ENCODE results near the gene RSPO1.

The RSPO1 gene

GRCh38 chr1:37656026-37656425 lies 21.3 kb upstream of the RSPO1 start:
- DNase-seq: no peak

- DNase-seq: no peak
Observed at GRCh38 chr1:37655274-37655673, 20.6 kb upstream of the RSPO1 start.

- DNase-seq: no peak
Observed at GRCh38 chr1:37653906-37654305, 19.2 kb upstream of the RSPO1 start.

DNA sequence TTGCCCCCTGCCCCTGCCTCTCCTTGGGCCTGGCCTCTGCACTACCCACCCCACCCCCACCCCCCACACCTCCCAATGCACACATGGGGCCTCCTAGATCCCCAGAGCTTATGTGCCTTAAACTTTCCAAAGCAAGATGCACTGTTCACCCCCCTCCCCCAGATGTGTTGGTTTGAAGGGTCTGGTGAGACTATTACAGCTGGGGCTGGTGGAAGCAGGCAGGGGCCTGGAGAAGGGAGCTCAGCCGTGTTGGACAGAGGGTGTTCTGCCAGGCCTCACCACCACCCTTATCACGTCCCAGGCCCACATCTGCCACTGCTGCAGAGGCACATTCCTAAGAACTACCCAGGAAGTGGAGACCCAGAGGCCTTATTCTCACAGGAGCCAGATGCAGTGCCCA lies 18.3 kb upstream of the RSPO1 start:
- DNase-seq: no peak

GRCh38 chr1:37651803-37652202 lies 17.1 kb upstream of the RSPO1 start:
- no peak for DNase-seq

DNA sequence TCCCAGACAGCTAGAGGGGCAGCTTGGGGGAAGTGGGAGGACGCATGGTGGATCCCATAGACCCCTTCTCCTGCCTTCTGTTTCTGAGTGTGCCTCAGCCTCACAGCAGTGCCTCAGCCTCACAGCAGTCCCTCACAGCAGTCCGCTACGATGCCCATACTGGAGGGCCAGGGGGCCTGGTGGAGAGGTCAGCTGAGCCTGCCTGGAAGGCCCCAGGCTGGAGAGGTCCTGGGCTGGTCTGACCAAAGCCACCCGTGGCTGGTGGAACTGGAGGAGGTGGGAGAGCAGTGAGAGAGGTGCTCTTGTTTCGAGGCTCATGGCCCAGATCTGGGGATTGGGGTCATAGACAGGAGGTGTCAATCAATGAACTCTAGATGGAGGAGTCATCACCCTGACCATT lies 16.0 kb upstream of the RSPO1 start:
- no peak for DNase-seq

DNA sequence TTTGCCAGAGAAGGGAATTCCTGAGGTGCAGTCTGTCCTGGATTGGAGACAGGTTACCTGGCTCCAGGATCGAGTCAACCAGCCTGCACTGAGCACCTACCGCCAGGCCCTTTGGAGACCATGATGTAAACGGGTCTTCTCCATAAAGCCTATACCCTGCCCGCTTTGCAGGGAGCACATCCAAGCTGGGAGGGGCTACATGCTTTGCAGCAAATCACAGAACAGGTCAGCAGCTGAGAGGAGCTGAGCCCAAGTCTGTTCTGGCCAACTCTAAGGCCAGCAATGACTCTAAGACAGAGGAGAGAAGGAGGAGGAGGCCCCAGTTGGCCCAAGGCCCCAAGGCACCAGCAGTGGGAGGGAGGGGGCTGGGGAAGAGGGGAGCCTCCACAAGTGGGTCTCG lies 15.5 kb upstream of the RSPO1 start:
- no peak for DNase-seq

DNA sequence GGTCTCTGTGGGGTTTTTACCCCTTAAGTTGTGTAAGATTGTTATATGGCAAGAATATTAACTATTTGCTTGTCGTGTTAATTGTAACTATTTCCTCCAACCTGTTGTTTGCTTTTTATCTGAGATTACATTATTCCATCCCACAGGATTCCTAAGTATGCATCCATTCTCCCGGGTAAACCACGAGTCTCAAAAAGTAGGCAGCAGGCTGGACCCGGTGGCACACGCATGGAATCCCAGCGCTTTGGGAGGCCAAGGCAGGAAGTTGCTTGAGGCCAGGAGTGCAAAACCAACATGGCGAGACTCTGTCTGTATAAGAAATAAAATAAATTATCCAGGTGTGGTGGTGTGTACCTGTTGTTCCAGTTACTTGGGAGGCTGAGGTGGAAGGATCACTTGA lies 12.6 kb upstream of the RSPO1 start:
- no peak for DNase-seq

DNA sequence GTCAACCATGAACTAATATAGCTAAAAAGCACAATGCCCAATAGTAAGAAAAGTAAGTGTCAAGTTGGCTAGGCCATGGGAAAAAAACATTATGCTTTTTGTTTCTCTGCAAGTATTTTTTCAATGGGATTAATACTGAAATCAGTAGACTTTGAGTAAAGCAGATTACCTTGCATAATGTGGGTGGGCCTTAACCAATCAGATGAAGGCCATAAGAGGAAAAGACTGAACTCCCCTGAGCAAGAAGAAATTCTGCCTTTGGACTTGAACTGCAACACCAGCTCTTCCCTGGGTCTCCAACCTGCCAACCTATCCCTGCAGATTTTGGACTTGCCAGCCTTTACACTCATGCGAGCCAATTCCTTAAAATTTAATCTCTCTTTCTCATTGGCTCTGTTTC lies 6.4 kb upstream of the RSPO1 start:
- DNase-seq: no peak

- no peak for DNase-seq
Observed at GRCh38 chr1:37636435-37636834, 1.7 kb upstream of the RSPO1 start.

GRCh38 chr1:37634992-37635902 lies 555 bp upstream of the RSPO1 start:
- no peak for DNase-seq

DNA sequence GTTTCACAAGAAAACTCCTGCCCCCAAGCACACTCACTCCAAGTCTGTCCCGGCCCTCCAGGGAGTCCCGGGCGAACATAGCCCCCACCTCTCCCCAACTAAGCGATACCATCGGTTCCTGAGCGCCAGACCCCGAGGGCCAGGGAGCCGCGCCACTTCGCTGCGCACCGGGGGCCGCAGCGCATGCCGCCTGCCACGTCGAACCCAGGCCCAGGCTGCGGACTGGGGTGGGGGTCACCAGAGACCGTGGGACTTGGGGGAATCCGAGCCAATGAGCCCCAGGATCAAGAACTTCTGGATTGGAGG lies 801 bp downstream of the RSPO1 start:
- DNase-seq: no peak

GRCh38 chr1:37633040-37633937 lies 1.4 kb downstream of the RSPO1 start:
- DNase-seq: no peak

GRCh38 chr1:37631036-37631435 lies 3.7 kb downstream of the RSPO1 start:
- no peak for DNase-seq

GRCh38 chr1:37630426-37631028 lies 4.2 kb downstream of the RSPO1 start:
- no peak for DNase-seq

- DNase-seq: no peak
Observed at GRCh38 chr1:37629726-37630425, 4.8 kb downstream of the RSPO1 start.

DNA sequence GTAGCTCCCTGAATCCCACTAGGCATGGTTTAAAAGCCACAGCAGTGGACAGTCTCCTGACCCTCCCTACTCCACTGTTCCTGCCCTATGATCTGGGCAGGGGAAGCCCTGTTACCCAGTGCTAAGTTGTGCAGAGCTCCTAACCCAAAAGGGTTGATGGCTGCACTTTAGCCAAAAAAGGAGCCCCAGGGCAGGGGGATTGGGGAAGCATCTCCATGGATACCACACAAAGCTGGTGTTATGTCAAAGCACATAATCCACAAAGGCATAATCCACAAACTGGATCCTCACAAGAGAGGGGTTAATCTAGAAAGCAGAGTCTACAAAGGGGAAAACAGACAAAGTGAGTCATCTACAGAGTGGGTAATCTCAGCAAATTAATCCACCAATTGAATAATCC lies 5.7 kb downstream of the RSPO1 start:
- no peak for DNase-seq

DNA sequence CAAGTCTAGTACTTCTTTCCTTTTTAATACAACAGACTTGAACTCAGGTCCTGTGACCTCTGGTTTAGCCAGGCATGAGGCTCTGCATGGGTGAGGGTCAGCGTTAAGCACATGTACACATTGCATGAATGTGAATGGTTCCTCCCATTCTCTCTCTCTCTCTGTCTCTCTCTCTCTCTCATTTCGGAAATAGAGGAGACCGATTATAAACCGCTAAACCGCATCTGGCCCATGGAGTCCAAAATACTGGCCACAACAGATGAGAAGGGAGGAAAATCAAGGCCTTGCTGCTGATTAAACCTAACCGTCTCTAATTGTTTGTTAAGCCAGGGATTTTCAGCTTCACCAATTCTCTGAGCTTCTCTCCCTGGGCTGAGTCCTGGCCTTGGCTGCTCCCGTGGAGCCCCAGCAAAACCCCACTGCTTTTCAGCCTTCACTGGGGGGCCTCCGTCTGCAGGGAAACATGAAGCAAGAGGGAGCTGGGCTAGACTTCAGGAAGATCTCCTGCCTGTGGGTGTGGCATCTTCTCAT lies 6.6 kb downstream of the RSPO1 start:
- no peak for DNase-seq

DNA sequence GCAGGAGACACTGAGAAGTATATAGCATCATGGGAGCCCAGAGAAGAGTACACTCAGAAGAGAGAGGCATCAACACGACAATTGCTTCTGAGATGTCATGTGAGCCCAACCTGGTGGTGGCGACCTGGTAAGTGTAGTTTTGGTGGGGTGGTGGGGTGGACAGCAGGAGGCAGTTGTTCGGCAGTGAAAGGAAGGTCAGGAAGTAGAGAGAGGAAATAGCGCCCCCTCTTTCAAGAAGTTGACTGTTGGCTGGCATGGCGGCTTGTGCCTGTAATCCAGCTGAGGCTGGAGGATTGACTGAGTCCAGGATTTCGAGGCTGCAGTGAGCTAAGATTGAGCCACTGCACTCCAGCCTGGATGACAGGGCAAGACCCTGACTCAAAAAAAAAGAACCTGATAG lies 12.6 kb downstream of the RSPO1 start:
- DNase-seq: no peak

- DNase-seq: no peak
Observed at GRCh38 chr1:37621326-37621870, 13.3 kb downstream of the RSPO1 start.

DNA sequence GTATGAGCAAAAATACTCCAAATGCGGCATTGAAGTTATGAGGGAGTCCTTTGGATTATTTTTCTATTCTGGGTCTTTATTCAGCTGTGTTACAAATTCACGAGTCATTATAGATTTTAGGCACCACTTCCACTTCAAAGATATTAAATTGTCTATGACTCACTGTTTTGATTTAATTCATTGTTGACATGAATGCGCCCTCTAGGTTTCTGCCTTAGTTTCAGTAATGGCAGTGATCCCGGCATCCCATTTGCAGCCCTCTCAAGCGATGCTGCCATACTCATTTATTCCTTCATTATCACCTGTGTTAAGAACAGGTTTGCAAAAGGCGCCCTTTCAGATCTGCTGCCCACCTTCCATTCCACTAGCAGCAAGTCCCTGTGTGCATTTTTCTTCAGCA lies 14.0 kb downstream of the RSPO1 start:
- no peak for DNase-seq

DNA sequence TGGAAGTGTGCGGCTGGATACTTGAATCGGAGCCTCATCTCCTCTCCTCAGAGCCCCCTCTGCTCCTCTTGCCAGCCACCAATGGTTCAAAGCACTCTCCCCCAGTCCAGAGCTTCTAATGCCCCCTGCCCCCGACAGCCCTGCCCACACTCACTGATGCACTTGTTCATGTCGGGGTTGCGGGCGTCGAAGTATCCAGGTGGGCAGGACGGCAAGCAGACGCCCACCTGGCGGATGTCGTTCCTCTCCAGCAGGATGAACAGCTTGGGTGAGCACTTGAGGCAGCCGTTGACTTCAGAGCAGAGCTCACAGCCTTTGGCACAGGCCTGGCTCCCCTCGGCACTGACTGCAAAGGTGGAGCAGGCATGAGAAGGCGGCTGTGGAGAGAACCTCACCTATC lies 18.4 kb downstream of the RSPO1 start:
- DNase-seq: no peak

DNA sequence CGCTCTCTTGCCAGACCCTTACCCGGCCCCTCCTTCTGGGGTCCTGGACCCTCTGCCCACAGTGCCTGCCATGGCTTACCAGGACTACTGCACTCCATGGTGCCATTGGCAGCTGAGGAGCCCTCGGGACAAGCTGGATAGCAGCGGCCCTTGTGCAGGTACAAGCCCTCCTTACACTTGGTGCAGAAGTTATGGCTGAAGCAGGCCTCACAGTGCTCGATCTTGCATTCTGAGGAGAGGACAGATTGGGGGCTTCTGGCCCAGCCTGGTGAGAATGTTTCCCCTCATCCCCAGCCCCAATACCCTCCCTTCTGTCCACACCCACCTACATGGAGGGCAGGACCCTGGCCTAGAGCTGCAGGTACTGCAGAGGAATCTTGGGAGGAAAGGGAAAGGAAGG lies 20.6 kb downstream of the RSPO1 start:
- DNase-seq: no peak
